Measurements from ENCODE around the gene LRP2BP. TPM values are rescaled to one million over a fixed set of nuclear protein-coding genes. Genes with fewer than 3 reads are reported as not detected.

Gene LRP2BP
- total and polyA plus RNA-seq, 2 of the 13 experiments (the other 11 are each of a cell fraction or from before 2014, with no cell fraction given) = 0.22 to 0.29 TPM

- TF ChIP-seq, protein P1, sequence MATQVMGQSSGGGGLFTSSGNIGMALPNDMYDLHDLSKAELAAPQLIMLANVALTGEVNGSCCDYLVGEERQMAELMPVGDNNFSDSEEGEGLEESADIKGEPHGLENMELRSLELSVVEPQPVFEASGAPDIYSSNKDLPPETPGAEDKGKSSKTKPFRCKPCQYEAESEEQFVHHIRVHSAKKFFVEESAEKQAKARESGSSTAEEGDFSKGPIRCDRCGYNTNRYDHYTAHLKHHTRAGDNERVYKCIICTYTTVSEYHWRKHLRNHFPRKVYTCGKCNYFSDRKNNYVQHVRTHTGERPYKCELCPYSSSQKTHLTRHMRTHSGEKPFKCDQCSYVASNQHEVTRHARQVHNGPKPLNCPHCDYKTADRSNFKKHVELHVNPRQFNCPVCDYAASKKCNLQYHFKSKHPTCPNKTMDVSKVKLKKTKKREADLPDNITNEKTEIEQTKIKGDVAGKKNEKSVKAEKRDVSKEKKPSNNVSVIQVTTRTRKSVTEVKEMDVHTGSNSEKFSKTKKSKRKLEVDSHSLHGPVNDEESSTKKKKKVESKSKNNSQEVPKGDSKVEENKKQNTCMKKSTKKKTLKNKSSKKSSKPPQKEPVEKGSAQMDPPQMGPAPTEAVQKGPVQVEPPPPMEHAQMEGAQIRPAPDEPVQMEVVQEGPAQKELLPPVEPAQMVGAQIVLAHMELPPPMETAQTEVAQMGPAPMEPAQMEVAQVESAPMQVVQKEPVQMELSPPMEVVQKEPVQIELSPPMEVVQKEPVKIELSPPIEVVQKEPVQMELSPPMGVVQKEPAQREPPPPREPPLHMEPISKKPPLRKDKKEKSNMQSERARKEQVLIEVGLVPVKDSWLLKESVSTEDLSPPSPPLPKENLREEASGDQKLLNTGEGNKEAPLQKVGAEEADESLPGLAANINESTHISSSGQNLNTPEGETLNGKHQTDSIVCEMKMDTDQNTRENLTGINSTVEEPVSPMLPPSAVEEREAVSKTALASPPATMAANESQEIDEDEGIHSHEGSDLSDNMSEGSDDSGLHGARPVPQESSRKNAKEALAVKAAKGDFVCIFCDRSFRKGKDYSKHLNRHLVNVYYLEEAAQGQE (IDR thresholded peaks at IDR 0.05; ENCODE audit: borderline replicate concordance in 1 of 2, low read depth in 1 of 2, low read length in 2 of 2) = no peak
- TF ChIP-seq, protein P2, sequence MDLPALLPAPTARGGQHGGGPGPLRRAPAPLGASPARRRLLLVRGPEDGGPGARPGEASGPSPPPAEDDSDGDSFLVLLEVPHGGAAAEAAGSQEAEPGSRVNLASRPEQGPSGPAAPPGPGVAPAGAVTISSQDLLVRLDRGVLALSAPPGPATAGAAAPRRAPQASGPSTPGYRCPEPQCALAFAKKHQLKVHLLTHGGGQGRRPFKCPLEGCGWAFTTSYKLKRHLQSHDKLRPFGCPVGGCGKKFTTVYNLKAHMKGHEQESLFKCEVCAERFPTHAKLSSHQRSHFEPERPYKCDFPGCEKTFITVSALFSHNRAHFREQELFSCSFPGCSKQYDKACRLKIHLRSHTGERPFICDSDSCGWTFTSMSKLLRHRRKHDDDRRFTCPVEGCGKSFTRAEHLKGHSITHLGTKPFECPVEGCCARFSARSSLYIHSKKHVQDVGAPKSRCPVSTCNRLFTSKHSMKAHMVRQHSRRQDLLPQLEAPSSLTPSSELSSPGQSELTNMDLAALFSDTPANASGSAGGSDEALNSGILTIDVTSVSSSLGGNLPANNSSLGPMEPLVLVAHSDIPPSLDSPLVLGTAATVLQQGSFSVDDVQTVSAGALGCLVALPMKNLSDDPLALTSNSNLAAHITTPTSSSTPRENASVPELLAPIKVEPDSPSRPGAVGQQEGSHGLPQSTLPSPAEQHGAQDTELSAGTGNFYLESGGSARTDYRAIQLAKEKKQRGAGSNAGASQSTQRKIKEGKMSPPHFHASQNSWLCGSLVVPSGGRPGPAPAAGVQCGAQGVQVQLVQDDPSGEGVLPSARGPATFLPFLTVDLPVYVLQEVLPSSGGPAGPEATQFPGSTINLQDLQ (CRISPR knock-in tag; IDR thresholded peaks at IDR 0.05) = no peak
- TF ChIP-seq KAT7 (CRISPR knock-in tag; IDR thresholded peaks at IDR 0.05; ENCODE audit: borderline replicate concordance) (peak; percentile 81; the same call in 1 of the 2 replicates), YEATS2 (CRISPR knock-in tag; IDR thresholded peaks at IDR 0.05; ENCODE audit: borderline replicate concordance) (peak; percentile 50; the same call in 1 of the 2 replicates), ZNF12 (CRISPR knock-in tag; IDR thresholded peaks at IDR 0.05) (0 out of 2 replicates have a peak, but pooled peaks have one; percentile 56), ELF3 (CRISPR knock-in tag; IDR thresholded peaks at IDR 0.05) (peak; percentile 89), ZNF224 (CRISPR knock-in tag; IDR thresholded peaks at IDR 0.05) (no peak), ZNF704 (CRISPR knock-in tag; IDR thresholded peaks at IDR 0.05; ENCODE audit: borderline replicate concordance) (no peak), HMGXB3 (CRISPR knock-in tag; IDR thresholded peaks at IDR 0.05; ENCODE audit: borderline replicate concordance) (0 out of 2 replicates have a peak, but pooled peaks have one; percentile 24), ZNF124 (CRISPR knock-in tag; IDR thresholded peaks at IDR 0.05) (peak; percentile 68; the same call in 1 of the 2 replicates), KLF11 (CRISPR knock-in tag; IDR thresholded peaks at IDR 0.05) (no peak), GABPA (IDR thresholded peaks at IDR 0.05; ENCODE audit: low read depth, low read length) (no peak), GABPA (CRISPR knock-in tag; IDR thresholded peaks at IDR 0.05; ENCODE audit: low read depth) (peak; percentile 56), NFE2 (CRISPR knock-in tag; IDR thresholded peaks at IDR 0.05) (peak; percentile 84; the same call in 1 of the 2 replicates), FOXO1 (CRISPR knock-in tag; IDR thresholded peaks at IDR 0.05) (peak; percentile 20; the same call in 1 of the 2 replicates), ETV5 (CRISPR knock-in tag; IDR thresholded peaks at IDR 0.05; ENCODE audit: borderline replicate concordance) (peak; percentile 73; the same call in 1 of the 2 replicates), PAX8 (CRISPR knock-in tag; IDR thresholded peaks at IDR 0.05; ENCODE audit: borderline replicate concordance) (no peak), KMT2B (CRISPR knock-in tag; IDR thresholded peaks at IDR 0.05) (peak; percentile 51; the same call in 1 of the 2 replicates), IRF2 (CRISPR knock-in tag; IDR thresholded peaks at IDR 0.05) (peak; percentile 65)
Observed at GRCh38 chr4:185318679-185319078, 77.0 kb downstream of the LRP2BP start (continued).

Data from HepG2 (cell line).